ENCODE data around the gene FOXE1.
A peak's percentile ranks its signal among the peaks of the same experiment; 100 is the strongest.

FOXE1 gene

DNA sequence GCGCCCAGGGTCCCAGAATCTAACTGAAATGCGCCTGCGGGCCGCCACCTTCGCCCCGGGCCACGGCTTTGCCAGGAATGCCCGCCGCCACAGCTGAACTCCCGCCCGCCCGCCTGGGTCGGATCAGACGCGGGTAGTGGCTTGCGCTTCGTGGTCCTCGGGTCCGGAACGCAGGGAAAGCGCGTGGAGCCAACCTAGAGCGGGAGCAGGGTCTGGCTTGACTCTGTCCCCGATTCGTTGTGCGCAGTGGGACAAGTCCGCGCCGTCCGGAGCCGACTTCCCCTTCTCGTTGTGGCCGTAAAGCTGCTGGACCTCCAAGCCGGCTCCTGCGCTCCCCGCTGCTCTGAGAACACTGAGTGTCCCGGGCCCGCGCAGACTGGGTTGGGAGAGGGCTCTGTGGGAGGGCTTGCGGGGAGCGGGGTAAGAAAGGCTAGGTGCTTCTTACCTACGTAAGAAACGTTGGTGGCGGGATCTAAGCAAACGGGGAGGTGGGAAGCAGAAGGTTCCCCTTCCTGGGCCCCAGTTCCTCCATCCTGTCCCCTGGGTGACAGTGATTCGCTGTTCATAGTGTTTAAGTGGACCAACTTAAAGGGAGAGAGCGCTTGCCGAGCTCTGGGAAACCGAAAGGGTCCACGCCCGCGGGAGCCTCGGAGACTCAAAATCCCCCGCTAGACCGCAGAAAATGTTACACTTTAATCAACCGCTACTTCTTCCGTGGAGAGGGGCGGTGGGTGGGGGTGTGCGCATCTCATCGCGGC is 4.4 kb upstream of the FOXE1 start:
- no peak for DNase-seq

DNA sequence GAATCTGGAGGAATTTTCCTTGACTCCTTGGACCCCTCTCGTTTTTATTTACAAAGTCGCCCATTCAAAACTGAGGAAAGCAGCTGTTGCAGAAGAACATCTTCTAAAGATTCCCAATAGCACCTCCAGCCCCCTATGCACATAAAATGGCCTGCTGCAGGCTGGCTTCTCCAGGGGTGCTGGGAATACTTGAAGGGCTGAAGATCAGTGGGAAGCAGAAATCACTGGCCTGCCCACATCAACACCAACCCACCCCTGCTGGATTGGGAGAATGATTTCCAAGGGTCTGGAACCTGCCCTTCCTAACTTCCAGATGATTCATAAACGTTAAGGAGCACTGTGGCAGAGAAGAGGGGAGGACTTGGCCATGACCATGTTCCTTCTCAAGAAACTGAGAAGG is 3.0 kb upstream of the FOXE1 start:
- no peak for DNase-seq

DNA sequence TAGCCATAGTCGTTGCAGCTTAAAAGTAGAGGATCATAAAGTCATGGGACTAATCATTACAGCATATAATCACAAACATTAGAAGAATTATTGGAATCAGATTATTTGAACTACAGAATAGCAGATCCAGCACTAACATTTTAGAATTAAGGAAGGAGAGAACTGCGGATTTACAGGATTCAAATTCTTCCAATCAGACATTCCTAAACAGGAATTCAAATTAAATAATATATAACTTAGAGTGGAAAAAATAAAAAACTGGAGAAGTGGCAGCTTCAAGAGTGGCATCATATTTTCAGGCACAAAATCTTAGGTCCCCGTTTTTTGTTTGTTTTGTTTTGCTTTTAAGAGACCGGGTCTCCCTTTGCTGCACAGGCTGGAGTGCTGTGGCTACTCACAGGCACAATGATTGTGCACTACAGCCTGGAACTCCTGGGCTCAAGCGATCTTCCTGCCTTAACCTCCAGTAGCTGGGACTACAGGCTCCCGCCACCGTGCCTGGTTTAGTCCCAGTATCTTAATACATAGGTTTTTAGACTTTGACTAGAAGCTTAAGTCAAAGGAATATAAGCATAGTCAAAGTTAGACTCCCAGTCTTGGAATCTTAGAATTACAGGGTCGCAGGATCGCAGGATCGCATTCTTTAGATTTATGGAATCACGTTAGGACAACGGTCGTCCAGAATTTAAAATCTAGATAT is 2.1 kb upstream of the FOXE1 start:
- DNase-seq: no peak

DNA sequence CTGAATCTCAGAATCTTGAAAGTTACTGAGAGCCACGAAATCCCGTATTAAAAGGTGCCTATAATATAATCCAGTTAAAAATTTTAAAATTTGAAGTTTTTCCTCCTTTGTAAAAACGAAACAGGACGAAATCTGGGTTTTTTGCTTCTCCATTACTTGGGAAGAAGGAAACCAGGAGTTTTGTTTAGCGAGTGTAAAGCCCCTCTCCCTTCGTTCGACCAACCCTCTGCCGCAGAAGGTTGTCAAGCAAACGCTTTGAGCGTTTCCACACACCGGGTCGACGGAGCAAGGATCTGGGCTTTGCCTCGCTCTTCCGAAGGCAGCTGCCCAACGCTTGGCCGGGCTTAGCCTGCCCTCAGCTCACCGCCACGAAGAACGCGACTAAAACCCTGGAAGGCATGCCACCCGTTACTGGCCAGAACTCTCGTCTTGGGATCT is 1.6 kb upstream of the FOXE1 start:
- DNase-seq: no peak

DNA sequence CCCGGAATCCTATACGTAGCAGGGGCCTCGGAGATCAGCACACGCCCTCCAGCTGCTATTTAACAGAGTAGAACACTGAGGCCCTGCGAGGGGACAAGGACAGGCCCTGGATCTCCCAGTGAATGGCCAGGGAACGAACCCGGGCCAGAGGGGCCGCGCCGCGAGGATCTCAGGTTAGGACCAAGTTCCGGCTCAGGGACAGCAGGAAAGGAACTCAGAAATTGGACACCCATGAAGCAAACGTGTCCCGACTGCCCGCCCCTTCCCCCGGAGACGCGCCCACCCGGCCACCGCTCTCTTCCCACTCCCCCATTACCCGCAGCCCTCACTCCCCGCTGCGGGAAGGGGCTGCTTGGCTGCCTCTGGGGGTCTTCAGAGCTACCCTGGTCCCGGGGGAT is 1.0 kb upstream of the FOXE1 start:
- DNase-seq: no peak

DNA sequence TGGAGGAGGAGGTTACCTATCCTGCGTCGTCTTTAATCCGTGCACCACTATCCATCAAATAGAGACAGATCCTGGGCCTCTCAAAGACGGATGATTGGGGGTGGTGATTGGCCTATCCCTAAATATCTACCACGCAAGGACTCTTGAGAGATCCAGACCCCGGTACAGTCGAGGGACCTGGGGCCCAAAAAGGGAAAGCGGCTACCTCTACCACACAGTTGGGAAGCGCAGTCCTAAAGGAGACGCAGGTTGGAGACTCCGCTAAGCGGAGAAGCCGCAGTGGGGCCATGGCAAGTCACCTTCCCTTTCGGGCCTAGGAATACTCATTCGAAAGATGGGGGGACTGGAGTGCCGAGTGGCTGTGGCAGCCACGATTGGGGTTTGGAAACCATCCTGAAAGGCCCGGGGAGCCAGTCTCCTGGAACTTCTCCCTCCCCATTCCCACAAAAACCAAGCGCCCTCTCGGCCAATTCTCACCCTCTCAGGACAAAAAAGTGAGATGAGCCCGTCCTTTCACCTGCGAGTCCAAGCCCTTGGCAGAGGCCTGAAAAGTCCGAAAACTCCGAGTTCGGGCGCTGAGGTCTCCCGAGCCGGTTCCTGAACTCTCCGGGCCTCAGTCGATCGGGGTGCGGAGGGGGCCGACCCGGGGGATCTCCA is 499 bp upstream of the FOXE1 start:
- DNase-seq: no peak

DNA sequence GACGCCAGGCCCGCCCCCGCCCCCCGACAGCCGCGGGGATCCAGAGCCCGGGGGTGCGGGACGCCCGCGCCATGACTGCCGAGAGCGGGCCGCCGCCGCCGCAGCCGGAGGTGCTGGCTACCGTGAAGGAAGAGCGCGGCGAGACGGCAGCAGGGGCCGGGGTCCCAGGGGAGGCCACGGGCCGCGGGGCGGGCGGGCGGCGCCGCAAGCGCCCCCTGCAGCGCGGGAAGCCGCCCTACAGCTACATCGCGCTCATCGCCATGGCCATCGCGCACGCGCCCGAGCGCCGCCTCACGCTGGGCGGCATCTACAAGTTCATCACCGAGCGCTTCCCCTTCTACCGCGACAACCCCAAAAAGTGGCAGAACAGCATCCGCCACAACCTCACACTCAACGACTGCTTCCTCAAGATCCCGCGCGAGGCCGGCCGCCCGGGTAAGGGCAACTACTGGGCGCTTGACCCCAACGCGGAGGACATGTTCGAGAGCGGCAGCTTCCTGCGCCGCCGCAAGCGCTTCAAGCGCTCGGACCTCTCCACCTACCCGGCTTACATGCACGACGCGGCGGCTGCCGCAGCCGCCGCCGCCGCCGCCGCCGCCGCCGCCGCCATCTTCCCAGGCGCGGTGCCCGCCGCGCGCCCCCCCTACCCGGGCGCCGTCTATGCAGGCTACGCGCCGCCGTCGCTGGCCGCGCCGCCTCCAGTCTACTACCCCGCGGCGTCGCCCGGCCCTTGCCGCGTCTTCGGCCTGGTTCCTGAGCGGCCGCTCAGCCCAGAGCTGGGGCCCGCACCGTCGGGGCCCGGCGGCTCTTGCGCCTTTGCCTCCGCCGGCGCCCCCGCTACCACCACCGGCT is 1.0 kb downstream of the FOXE1 start:
- DNase-seq: peak; percentile 38

DNA sequence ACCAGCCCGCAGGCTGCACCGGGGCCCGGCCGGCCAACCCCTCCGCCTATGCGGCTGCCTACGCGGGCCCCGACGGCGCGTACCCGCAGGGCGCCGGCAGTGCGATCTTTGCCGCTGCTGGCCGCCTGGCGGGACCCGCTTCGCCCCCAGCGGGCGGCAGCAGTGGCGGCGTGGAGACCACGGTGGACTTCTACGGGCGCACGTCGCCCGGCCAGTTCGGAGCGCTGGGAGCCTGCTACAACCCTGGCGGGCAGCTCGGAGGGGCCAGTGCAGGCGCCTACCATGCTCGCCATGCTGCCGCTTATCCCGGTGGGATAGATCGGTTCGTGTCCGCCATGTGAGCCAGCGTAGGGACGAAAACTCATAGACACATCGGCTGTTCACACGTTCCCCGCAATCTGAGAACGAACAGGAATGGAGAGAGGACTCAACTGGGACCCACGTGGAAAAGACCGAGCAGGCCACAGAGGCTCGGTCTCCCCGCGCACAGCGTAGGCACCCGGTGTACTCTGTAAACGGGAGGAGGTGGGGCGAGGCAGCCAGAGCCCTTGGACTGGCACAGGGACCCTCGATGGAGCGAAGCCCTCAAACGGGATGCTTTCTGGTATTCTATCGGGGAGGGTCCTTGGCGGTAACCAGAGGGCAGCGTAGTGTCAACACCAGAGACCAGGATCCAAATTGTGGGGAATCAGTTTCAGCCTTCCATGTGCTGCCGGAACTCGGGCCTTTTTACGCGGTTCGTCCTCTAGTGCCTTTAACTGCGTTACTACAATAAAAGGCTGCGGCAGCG is 1.9 kb downstream of the FOXE1 start:
- DNase-seq: no peak

DNA sequence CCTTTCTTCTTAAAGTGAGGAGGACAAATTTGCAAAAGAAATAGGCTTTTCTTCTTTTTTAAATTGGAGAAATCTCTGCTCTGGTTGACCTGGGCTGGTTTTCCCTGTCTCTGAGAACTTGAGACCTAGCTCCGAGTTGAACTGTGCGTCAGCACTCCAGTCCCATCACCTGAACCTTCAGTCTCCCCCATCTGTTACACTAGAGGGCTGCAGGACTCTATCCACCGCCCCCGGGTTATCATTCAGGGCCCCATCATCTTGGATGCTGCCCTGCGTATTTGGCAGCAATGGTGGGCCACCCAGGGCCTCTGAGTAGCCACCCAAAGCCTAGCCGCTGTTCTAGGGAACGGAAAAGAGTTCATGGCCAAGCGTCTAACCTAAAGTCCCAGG is 2.5 kb downstream of the FOXE1 start:
- no peak for DNase-seq

DNA sequence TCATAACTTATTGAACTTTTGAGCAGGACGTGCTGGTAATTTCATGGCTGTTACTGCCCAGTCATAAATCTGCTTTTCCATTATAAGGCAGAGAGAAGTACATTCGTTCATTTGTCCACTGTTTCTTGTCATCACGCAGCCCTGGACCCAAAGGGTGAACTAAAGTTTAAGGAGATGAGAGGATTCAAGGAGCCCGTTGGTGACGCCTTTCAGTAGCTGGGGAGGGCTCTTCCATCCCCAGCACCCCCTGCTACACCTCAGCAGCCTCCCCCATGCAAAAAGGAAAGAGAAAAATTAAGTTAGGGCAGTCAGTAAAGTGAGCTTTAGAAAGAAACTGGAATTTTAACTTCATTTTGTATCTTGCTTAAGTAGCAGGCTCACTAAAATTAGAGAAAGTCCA is 2.9 kb downstream of the FOXE1 start:
- DNase-seq: no peak

DNA sequence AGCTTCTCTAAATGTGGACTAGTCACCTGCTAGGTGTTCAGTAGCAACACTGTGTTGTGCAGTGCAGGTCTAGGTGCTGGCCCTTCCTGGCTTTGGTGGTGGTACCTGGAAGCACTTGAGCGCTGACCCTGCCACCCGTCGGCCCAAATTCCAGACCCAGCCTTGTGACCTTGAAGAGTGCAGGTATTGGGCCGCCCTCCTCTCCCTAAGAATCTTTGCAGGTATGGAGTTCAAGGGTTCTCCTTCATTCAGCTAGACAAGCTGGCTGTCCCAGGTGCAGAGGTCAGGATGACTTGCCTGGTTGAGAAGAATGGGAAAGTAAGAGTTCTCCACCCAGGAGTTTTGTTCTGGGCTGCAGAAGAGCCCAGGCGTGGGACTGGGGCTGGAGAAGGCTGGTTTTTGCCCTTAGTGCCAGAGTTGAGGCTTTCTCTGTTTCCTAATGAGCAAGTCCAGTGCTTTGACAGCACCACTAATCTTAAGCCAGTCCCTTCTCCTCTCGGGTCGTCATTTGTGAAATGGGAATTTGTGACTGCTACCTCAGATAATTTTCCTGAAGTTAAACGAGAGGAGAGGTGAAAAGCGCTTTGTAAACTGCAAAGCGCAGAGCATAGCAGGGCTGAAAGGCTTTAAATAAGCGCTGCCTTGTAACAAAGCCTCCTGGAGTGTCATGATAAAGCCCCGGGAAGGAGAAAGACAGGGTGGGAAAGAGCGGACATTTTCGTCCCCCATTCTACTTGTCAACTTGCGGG is 4.0 kb downstream of the FOXE1 start:
- DNase-seq: no peak

DNA sequence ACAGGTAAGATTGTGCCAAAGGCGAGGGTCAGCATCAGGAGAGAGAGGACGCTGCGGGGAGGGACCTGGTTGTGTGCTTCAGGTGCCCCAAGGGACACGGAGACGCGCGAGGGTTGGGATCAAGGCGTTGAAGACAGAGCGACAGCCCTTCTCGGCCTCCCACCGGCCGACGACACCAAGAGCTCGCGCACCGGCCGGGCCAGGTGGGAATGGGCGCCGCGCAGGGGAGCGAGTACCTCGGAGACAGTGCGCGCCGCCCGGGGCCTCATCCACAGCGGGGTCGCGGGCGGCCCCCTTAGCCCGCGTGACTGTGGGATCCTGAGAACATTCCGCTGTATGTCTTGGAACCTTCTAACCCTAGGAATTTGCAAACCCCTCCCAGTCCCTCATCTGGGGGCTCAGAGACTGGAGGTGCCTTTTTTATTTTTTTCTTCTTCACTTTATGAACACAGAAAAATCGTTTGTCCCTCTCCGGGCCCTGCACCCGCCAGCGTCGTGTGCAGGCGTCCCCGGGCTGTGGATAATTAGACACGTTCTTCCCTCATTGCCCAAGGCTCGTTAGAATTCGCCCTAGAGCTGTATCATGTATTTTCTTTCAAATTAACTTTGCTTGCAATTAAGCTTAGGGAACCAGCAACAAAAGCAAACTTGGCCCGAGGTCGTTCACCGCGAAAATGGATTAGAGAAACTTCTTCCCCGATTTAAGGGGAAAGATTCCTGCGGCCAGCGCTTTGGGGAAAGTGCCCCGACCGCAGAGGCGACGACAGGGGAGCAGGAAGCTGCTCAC is 4.8 kb downstream of the FOXE1 start:
- no peak for DNase-seq

DNA sequence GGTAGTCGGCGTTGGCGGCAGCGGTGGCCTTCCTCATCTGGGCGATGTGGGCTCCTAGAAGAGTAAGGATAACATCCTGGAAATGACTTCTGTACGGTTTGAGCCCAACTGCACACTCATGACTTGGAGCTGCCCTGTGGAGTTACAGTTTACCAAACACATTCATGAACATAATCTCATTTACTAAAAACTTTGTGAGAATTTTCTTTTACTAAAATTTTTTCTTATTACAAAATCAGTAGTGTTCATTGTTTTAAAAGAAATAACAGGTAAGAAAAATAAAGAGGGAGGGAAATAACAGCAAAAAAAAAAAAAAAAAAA is 5.3 kb downstream of the FOXE1 start:
- DNase-seq: no peak

DNA sequence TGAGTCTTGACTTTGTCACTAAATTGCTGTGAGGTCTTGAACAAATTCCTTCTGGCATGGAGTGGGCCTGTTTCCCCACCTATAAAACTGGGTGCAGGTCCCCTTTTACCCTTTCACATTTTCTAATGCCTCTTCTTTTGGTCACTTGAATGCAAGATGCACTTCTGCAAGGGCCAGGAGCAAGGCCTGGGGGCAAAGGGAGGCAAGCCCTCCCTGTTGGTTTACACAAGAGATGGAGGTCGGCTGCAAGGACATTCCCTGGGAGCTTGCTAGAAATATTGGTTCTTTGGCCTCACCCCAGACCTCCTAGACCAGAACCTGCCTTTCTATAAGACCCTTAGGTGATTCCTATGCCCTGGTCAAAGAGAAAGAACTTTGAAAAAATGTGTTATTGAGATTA is 5.8 kb downstream of the FOXE1 start:
- DNase-seq: no peak

DNA sequence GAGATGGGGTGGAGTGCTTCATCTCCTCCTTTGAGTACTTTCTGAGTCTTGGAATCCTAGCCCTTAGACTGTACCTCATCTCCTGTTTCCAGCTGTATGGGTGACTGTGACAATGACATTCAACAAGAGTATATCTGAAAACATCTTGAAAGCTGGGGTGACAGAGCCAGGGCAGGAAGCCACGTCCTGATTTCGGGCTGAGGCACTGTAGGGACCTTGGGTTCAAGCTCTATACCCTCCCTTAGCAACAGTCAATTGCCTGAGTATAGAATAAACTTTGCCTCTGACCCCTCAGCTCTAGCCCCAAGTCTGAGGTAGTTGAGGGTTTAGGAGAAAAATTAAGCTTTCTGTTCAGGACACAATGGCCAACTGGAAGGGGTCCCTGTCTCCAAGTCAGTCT is 6.3 kb downstream of the FOXE1 start:
- DNase-seq: no peak

DNA sequence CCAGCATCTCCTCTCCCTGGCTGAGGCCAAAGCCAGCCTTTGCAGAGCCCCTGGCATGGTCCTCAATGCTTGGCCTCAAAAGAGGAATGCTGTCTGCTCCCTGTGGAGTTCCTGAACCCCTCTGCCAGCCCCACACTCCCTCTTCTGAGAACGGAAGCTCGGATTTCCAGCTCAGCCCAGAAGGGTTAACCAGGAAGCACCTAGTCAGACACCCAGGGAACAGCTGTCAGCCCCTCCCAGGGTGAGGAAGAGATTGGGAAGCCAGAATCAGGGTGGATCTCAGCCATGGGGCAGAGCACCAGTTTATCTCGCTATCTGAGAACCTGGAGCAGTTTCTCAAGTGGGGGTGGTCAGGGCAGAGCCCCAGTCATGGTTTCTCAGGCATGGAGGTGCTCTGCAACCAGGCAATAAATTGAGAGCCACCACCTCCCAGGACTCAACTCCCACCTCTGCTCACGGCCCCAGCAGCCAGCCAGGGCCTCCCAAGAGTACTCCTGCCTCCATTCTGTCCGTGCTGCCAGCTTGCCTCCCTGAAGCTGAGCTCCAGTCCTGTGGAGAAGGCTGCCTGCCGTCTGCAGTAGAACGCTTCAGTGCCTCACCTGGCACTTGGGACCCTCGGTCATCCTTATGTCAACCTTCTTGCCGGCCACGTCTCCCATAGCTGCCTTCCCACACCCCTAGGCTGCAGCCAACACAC is 7.6 kb downstream of the FOXE1 start:
- DNase-seq: no peak

DNA sequence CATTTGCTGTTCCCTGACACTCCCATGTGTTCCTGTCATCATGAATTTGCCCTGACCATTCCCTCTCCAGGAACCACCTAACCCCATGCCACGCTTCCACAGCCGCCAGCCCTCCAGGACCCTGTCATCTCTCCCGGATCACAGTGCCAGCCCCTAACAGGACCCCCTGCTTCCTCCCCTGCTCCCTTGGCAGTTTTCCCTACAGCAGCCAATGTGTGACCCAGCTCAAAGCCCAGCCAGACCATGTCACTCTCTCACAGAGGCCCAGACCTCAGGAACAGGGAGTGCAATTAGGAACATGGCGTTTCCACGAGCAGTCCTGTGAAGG is 8.1 kb downstream of the FOXE1 start:
- no peak for DNase-seq

DNA sequence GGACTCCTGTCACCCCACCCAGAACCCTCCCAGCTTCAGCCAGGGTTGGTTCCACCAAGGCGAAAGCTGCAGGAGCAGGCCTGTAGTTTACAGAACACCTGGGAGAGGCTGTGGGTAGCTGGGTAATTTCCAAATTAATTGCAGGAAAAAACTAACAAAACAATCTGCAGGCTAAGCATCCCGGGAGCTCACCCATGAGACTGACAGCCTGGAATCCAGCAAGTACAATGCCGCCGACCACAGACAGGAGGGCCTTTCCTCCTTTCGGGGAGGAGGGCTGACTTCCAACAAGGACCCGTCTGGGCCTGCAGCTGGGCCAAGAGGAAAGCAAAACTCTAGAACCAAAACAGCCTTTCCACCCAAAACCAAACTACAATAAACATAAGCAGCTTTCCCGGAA is 10.3 kb downstream of the FOXE1 start:
- no peak for DNase-seq

DNA sequence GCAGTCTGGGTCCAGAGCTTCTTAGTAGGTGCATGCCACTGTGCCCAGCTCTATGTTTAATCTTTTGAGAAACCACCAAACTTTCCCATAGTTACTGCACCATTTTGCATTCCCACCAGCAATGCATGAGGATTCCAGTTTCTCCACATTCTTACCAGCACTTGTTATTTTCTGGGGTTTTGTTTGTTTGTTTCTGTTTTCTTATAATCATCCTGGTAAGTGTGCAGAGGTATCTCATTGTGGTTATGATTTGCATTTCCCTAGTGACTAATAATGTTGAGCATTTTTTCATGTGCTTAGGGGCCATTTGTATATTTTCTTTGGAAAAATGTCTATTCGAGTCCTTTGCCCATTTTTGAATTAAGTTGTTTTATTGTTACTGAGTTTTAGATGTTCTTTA is 11.4 kb downstream of the FOXE1 start:
- no peak for DNase-seq

DNA sequence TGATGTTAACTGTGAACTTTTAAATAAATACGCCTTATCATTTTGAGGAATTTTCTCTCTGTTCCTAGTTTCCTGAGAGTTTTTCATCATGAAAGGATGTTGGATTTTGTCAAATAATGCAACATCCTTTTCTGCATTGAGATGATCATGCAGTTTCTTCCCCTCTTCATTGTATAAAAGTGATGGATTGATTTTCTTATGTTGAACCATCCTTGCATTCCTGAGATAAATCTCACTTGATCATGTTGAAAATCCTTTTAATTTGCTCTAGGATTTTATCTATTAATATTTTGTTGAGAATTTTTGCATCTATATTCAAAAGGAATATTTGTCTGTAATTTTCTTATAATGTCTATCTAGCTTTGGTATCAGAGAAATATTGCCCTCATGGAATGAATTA is 13.3 kb downstream of the FOXE1 start:
- DNase-seq: no peak

DNA sequence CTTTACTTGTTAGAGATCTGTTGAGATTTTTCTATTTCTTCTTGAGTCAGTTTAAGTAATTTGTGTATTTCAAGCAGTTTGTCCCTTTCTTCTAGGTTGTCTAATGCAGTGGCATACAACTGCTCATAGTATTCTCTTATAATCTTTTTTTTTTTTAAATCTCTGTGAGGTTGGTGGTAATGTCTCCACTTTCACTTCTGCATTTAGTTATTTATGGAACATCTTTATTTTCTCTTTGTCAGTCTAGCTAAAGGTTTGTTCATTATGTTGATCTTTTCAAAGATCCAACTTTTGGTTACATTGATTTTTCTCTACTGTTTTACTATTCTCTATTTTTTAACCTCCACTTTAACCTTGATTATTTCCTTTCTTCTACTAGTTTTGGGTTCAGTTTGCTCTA is 13.8 kb downstream of the FOXE1 start:
- DNase-seq: no peak
